ENCODE measurements around the gene RHOV.

The RHOV gene

GRCh38 chr15:40873694-40874561, at the start of gene RHOV:
Gene RHOV, minus strand, starts transcription at chr15:40874234. Its CDS starts 95 bp downstream, at chr15:40874139.
- DNase-seq: no peak

DNA sequence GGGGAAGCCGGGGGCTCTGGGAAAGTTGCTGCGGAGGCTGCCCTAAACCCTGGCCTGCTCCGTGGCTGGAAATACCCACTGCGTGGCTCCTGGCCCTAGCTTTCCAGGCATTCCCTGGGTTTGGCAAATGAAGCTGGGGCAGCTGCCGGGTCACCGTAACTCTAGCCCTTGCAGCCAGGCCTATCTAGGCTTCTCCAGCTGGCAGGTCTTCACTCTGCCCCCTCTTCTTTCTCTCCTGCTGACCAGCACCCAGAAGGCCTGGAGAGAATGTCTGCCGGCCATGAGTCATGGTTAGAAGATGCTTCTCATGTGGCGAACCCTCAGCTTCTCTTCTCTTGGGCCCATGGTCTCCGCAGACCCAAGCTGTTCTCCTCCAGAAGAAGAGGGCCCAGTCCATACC, 49.5 kb upstream of the RHOV start:
- DNase-seq: no peak

DNA sequence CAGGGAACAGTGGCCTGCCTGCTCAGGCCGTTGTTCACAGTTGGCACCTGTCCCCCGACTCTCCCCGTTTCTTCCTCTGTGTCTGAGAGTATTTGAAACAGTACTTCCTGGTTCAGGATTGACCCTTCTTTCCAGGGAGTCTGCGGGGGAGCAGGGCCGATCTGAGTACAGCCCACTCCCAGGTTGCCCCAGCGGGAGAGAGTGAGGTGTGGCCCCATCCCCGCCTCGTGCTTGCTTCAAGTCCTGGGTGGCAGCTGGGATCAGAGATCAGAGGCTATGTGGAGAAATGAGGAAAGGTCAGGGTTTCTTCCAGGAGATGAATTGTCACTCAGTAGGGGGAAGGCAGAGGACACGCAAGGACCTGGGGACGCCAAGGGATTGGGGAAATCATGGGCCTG, 48.6 kb upstream of the RHOV start:
- no peak for DNase-seq

DNA sequence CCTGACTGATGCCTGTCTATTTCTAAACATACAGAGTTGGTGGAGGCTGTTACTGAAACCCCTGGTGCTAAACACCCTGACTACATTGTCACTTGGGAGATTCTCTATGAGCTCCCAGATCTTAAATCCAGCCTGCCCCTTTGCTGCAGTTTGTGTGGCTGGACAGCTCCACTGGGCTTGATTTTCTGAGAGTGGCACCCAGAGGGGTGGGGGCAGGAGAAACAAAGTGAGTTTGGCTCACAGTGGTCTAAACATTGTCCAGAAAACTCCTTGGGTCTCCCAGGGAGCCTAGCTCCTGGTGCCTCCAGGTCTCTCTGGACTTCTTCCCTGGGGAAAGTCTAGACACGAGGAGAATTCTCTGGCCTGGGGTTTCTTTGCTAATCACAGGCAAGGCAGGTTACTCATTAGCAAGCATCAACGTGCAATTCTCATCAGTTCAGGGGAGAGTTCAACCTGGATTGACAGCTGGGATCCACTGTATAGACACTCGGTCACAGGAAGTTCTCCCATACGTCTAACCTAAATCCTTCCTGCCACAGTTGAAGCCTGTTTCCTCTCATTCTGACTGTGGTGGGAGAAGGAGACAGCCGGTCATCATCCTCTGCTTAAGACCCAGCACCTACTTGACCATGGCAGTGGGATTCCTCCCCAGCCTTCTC, 48.0 kb upstream of the RHOV start:
- DNase-seq: no peak

- DNase-seq: no peak
Measured at GRCh38 chr15:40918799-40919392, 44.9 kb upstream of the RHOV start.

DNA sequence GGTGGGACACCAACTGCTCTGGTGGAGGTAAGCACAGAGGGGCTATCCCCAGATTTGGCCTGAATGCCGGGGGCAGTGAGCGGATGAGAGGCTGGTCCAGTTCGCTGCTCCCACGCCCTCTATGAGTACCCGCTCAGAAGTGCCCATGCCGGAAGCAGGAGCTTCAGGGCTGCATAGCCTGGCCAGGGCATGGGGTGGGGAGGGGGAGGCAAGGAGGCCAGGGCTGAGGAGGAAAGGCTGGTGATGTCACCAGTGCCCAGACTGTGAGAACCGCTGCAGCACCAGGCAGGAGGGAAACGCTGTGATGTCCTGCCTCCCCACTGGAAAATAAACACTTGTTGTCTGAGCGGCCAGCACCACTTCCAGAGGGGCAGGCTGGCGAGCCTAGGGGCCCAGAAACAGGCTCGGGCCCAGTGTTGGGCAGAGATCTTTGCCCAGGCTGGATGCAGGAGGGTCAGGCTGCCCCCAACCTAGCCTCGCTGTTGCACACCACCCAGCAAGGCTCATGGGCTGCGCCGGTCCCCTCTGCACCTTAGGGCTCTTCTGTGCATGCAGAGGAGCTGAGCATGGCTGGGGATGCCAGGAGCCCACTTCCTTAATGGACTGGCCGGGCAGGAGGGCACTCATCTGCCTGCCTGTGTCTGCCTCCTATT, 44.2 kb upstream of the RHOV start:
- no peak for DNase-seq

DNA sequence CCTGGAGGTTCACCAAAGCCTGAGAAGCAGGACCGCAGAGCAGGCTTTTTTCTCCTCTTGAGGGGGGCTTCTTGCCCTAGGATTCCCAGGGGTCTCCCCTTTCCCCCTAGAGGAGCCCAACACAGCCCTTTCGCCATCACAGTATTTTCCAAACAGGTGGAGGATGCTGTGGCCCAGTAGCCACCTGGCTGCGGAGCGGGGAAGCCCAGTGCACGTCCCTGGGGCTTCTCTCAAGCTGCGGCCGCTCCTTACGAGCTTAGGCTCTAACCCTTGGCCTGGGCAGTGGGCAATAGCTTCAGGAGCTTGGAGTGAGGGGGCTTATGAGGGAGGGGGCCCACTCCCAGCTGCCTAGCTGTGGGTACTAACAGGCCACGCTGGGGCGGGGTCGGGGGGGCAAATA, 43.6 kb upstream of the RHOV start:
- DNase-seq: no peak

GRCh38 chr15:40915679-40916078, 41.6 kb upstream of the RHOV start:
- no peak for DNase-seq

DNA sequence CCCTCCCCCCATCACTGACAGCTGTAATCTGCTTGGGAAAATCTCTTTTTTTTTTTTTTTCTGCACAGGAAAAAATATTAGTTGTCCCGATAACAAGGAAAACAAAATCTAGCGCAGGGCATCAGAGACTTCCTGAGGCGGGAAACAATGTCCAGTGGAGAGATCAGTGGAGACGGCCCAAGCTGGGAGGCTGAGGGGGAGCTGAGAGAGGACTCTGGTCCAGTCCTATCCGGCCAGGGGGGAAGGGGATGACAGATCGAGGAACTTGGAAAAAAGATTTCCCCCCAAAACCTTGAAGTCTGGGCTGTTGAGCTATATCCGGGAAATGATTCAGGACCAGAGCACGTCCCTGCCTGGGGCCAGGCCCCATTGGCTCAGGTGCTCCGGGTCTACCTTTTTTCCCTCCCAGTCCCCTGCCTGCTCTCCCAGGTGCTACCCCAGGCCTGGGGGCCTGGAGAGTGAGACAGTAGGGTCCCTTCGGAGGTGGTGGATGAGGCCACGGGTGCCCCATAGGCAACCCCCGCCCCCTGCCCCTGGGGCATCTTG, 41.2 kb upstream of the RHOV start:
- DNase-seq: no peak

DNA sequence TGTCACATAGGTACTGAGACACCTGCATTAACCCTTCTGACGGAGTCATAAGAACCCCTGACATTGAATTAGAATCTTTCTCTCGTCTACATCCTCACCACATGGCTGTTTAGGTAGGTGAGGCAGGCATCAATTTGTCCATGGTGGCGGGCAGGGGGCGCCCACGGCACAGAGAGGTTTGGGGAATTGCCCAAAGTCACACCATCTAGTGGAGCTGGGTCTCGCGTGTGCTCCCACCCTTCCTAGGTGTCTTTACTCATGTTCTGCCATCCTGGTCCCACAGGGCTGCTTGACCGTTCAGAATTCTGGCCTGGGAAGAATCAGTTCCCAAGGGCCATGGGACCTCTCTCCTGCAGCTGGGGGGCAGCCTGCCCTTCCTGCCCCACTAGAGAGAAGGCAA, 40.5 kb upstream of the RHOV start:
- DNase-seq: no peak

- DNase-seq: no peak
Measured at GRCh38 chr15:40914013-40914412, 40.0 kb upstream of the RHOV start.

DNA sequence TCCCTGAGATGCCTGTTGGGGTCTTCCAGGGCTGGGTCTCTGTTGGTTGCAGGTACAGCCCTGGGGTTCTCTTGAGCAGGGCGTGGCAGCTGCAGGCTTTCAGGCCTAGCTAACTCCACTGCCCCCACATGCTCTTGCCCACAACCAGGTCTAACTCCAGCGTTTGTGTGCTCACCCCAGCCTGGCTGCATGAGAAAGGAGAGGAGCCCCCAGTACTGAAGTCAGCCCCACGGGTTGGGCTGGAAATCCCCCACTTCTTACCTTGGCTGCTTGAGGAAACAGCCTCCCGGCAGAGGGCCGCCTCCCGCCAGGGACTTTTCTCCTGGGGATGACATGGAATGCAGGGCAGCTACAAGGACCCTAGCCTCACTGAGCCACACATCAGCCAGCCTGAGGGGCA, 38.4 kb upstream of the RHOV start:
- DNase-seq: no peak

DNA sequence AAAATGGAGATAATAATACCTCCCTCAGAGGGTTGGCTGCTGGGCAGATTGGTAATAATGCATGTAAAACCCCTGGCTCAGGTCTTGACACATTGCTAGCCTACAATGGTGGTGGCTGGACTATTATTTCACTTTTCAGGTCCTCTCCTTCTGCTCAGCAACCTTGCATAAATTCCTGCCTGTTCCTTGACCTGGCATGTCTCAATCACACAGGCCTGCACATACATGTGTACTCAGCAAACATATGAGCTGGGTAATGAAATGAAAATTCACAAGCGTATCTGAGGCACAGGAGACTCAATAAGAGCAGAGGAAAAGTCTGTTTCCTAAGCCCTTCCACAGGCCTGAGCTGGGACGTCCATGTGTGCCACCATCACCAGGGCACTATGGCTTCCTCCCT, 37.7 kb upstream of the RHOV start:
- no peak for DNase-seq

GRCh38 chr15:40911141-40911540, 37.1 kb upstream of the RHOV start:
- no peak for DNase-seq

DNA sequence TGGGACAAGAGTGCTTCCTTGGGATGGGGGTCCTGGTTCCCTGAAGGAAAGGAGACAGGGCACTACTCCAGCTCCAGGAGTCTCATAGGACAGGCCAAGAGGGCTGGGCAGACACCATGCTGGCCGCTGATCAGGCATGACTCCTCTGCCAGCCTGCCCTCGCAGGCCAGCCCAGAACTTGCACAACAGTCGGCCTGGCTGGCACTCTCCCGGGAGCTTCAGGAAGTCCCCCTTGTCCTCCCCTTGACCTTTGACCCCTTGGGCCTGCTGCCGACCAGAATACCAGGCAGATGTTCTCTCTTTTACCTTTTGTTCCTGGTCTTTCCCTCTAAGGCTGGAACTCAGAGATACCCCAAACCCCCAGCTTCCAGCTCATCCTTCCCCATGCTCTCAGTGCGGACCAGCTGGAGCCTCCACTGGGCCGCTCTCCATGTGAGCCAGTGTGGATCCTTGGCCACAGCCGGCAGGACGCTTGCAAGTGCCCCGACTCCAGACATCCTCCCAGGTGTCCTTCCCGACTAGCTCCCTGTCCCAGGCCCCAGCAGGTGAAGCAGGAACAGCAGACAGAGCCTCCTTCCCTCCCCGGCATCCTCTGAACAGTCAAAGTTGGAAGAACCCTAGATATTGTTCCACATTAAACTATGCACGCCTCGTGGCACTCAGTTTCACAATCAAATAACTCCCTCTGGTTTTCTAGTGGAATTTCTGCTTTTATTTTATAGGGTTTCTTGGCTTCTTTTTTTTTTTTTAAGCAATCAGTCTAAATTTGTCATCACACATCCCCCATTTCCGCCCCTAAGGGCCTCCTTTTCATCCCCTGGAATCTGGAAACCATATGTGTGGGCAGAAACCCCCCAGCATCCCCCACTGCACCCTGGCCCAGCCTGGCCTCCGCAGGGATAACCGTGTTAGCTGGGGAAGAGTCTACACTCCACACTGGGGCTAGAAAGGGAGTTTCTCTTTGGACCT, 35.9 kb upstream of the RHOV start:
- no peak for DNase-seq

DNA sequence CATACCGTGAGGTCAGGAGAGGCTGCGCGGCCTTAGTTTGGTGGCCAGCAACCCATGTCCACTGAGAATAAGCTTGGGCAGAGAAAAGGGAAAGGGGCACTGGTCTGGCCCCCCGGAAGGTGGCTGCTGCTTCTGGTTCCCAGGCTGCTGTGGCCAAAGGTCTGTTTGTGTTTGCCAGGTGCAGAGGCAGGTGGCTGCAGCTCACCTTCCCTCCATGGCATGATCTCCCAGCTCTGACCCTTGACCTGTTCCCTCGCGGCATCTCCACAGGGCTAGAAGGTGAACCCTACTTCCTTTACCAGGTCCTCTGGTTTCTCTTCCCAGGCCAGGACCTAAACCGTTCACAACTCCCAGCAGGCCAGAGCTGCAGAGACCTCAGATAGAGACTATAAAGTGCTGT, 34.1 kb upstream of the RHOV start:
- no peak for DNase-seq

- no peak for DNase-seq
Measured at GRCh38 chr15:40906991-40907802, 33.2 kb upstream of the RHOV start.

- DNase-seq: no peak
Measured at GRCh38 chr15:40906091-40906990, 32.3 kb upstream of the RHOV start.

DNA sequence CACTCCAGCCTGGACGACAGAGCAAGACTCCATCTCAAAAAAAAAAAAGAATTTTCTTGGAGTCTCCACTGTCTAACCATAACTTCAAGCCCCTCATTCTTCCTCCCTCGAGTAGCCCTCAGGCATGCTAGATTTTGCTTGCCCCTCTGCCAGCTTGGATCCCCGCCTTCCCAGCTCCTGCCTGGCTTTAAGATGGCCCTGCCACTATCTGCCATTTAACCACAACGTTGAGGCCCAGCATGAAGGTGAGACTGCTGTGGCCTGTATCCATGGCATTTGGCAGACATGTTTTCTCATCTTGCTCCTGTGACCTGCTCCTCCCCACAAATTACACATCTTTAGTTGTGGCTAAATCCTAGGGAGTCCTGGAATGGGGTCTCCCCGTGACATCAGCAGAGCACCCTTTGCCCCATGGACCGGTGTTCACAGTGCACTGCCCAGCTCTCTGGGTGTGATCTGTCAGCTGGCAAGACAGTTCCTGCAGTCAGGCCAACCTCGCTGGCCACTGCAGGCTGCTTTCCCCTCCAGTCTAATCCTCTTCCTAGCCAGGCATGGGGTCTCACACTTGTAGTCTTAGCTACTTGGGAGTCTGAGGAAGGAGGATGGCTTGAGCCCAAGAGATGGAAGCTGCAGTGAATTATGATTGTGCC, 30.6 kb upstream of the RHOV start:
- no peak for DNase-seq

Data from NCI-H187 treated with DMSO at 0.1 percent for 48 hours (cell line).